ENCODE measurements around the gene SARDH.

The SARDH gene

DNA sequence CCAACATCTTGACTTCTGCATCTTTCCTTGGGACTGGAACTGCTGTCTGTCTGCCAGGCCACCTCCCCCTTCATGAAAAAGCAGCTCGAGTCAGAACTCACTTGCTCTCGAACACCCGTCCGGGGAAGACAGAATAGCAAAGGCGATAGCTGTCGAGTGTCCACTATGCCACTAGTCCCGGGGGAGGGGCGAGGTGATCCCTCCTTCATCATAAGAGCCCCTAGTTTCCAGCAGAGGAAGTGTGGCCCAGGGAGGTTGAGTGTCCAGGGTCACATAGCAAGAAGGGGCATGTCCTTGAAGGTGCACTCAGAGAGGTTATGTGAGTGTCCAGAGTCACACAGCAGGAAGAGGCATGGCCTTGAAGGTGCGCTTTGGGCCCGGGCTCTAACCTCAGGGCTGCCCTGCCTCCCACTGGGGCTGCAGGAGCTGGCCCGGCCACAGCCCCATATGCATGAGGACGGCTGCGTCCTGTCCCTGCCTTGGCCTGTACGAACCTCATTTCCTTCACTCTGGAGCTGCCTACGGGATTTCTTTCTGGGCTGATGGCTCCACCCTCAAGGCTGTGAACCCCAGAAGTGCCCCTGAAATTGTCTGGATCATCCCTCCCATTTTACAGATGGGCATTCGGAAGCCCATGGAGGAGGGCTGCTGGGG, 95.3 kb downstream of the SARDH start:
- POLR2A ChIA-PET = no interaction called here
- TF ChIP-seq SP1 (IDR thresholded peaks at IDR 0.05) = no peak
- no peak for TF ChIP-seq NFRKB (IDR thresholded peaks at IDR 0.05)
- no peak for TF ChIP-seq TARDBP (IDR thresholded peaks at IDR 0.05)
- no peak for TF ChIP-seq CTBP1 (IDR thresholded peaks at IDR 0.05; ENCODE audit: borderline replicate concordance)
- TF ChIP-seq HDGF (IDR thresholded peaks at IDR 0.05; ENCODE audit: borderline replicate concordance) = no peak
- no peak for TF ChIP-seq BHLHE40 (IDR thresholded peaks at IDR 0.05; ENCODE audit: borderline replicate concordance)
- no peak for TF ChIP-seq ARNT (IDR thresholded peaks at IDR 0.05)
- no peak for TF ChIP-seq LEF1 (IDR thresholded peaks at IDR 0.05; ENCODE audit: borderline replicate concordance)
- no peak for TF ChIP-seq FOXK2 (IDR thresholded peaks at IDR 0.05)
- no peak for TF ChIP-seq ELF4 (IDR thresholded peaks at IDR 0.05)
- TF ChIP-seq SUZ12 (IDR thresholded peaks at IDR 0.05) = no peak
- no peak for TF ChIP-seq L3MBTL2 (conservative IDR thresholded peaks at IDR 0.05)
- TF ChIP-seq, protein P1, sequence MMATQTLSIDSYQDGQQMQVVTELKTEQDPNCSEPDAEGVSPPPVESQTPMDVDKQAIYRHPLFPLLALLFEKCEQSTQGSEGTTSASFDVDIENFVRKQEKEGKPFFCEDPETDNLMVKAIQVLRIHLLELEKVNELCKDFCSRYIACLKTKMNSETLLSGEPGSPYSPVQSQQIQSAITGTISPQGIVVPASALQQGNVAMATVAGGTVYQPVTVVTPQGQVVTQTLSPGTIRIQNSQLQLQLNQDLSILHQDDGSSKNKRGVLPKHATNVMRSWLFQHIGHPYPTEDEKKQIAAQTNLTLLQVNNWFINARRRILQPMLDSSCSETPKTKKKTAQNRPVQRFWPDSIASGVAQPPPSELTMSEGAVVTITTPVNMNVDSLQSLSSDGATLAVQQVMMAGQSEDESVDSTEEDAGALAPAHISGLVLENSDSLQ (IDR thresholded peaks at IDR 0.05) = no peak
- TF ChIP-seq FOXA1 (IDR thresholded peaks at IDR 0.05) = no peak
- TF ChIP-seq ZNF384 (IDR thresholded peaks at IDR 0.05) = no peak
- TF ChIP-seq FOXM1 (IDR thresholded peaks at IDR 0.05; ENCODE audit: borderline replicate concordance) = no peak
- CTCF ChIA-PET = no interaction called here
- no peak for DNase-seq (ENCODE audit: extremely low spot score)

DNA sequence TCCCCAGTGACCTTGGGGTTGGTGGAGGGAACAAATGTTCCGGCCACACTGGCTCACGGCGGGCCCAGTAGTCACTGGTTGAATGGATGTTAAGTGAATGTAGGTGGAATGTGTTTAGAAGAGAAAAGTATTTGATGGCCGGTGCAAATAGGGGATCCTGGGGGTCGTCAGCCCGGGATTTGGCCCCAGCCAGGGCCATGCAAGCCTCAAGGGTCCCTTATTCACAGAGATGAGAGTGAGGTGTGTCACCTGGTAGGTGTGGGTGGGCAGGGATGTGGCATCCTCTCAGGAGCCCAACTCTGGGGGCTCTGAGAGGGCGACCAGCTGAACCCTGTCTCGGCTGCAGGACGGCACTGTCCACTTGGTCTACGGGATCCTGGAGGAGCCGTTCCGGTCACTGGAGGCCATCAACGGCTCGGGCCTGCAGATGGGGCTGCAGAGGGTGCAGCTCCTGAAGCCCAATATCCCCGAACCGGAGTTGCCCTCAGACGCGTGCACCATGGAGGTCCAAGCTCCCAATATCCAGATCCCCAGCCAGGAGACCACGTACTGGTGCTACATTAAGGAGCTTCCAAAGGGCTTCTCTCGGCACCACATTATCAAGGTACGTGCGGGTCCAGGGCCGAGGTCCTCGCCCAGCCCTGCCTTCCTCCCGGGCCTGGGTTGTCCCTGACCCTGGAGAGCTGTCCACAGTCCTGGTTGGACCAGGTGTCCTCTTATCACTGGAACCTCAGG, 96.1 kb downstream of the SARDH start:
- no peak for DNase-seq (ENCODE audit: extremely low spot score)
- CTCF ChIA-PET = no interaction called here
- TF ChIP-seq ELF4 (IDR thresholded peaks at IDR 0.05) (no peak), NFRKB (IDR thresholded peaks at IDR 0.05) (no peak), FOXM1 (IDR thresholded peaks at IDR 0.05; ENCODE audit: borderline replicate concordance) (no peak), ZNF384 (IDR thresholded peaks at IDR 0.05) (no peak), ARNT (IDR thresholded peaks at IDR 0.05) (no peak)
- TF ChIP-seq, protein P1 (IDR thresholded peaks at IDR 0.05) = no peak
- POLR2A ChIA-PET = no interaction called here

DNA sequence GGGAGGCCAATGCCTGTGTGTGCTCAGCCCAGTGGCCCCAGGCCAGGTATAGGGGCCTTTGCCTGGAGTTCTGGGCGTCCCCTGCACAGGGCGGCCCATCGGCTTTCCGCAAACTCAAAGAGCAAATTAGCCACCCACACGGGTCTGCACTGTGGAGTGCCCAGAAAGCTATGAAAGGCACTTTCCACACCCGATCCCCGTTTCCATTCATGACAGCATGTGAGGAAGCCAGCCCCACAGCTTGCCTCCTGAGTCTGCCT, 96.8 kb downstream of the SARDH start:
- TF ChIP-seq FOXK2 (IDR thresholded peaks at IDR 0.05) (no peak), ELF4 (IDR thresholded peaks at IDR 0.05) (no peak), FOXA1 (IDR thresholded peaks at IDR 0.05) (no peak), CTBP1 (IDR thresholded peaks at IDR 0.05; ENCODE audit: borderline replicate concordance) (no peak), BHLHE40 (IDR thresholded peaks at IDR 0.05; ENCODE audit: borderline replicate concordance) (no peak), SUZ12 (IDR thresholded peaks at IDR 0.05) (no peak), FOXM1 (IDR thresholded peaks at IDR 0.05; ENCODE audit: borderline replicate concordance) (no peak)
- TF ChIP-seq, protein P1 (IDR thresholded peaks at IDR 0.05) = no peak
- POLR2A ChIA-PET = no interaction called here
- CTCF ChIA-PET = no interaction called here
- no peak for DNase-seq (ENCODE audit: extremely low spot score)

DNA sequence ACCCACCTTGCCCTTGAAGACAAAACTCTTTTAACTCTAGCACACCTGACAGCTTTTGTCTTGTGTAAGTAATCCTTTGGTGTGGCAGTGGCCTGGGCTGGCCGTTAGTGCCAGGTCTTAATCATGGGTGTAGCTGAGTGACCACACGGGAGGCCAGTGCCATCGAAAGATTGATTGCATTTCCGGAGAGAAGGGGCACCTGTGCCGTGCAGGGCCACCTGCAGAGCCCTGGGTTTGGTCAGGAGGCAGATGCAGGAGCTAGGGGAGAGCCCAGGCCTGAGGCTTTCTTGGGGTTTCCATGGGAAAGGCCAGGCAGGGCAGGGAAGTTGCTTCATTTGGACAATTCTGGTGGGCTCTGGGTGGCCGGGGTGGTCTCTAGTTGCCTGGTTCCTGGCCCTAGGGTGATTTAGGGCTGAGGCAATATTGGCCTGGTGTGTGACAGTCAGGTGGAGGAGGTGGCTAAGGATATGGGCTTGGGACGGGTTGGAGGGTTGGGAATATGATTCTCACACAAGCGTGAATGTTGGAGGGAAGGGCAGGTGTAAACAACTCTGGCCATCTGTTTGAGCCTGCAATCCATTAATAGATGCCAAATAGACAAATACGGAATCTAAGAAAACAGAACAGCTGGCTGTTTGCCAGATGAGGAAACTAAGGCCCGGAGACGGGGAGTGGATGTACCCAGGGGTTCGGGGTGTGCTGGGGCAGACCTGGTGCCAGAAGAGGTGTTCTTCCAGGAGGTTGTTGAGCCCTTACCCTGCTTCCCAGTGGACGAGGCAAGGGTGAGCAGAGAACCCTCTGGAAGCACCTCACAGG, 97.4 kb downstream of the SARDH start:
- no peak for TF ChIP-seq LEF1 (IDR thresholded peaks at IDR 0.05; ENCODE audit: borderline replicate concordance)
- TF ChIP-seq ARNT (IDR thresholded peaks at IDR 0.05) = no peak
- TF ChIP-seq NFRKB (IDR thresholded peaks at IDR 0.05) = no peak
- no peak for TF ChIP-seq FOXA1 (IDR thresholded peaks at IDR 0.05)
- no peak for TF ChIP-seq BHLHE40 (IDR thresholded peaks at IDR 0.05; ENCODE audit: borderline replicate concordance)
- no peak for TF ChIP-seq ELF4 (IDR thresholded peaks at IDR 0.05)
- no peak for TF ChIP-seq HDGF (IDR thresholded peaks at IDR 0.05; ENCODE audit: borderline replicate concordance)
- no peak for TF ChIP-seq FOXK2 (IDR thresholded peaks at IDR 0.05)
- TF ChIP-seq FOXM1 (IDR thresholded peaks at IDR 0.05; ENCODE audit: borderline replicate concordance) = no peak
- TF ChIP-seq, protein P1 (IDR thresholded peaks at IDR 0.05) = no peak
- TF ChIP-seq SUZ12 (IDR thresholded peaks at IDR 0.05) = no peak
- no peak for TF ChIP-seq TARDBP (IDR thresholded peaks at IDR 0.05)
- no peak for TF ChIP-seq CTBP1 (IDR thresholded peaks at IDR 0.05; ENCODE audit: borderline replicate concordance)
- TF ChIP-seq SP1 (IDR thresholded peaks at IDR 0.05) = no peak
- no peak for TF ChIP-seq ZNF384 (IDR thresholded peaks at IDR 0.05)
- TF ChIP-seq L3MBTL2 (conservative IDR thresholded peaks at IDR 0.05) = no peak
- ChIA-PET CTCF (no interaction called here), POLR2A (no interaction called here)
- no peak for DNase-seq (ENCODE audit: extremely low spot score)

DNA sequence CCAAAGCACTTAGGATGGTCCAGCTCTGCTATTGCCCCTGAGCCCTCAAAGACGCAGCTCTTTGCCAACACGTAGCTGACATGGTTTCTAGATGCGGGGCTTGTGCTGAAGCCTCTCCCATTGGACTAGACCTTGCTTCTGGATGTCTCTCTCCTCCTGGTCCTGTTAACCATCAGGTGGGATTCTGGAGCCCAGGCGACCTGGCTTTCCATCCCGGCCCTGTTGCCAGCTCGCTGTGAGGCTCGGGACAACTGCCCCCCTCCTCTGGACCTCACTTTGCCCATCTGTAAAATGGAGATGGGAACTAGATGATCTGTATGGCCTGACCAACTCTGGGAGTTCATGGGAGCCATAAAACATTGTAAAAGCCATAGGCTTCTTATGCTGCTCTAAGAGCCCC, 98.0 kb downstream of the SARDH start:
- ChIA-PET POLR2A (no interaction called here), CTCF (no interaction called here)
- no peak for TF ChIP-seq NFRKB (IDR thresholded peaks at IDR 0.05)
- TF ChIP-seq L3MBTL2 (conservative IDR thresholded peaks at IDR 0.05) = no peak
- TF ChIP-seq BHLHE40 (IDR thresholded peaks at IDR 0.05; ENCODE audit: borderline replicate concordance) = no peak
- no peak for TF ChIP-seq ZNF384 (IDR thresholded peaks at IDR 0.05)
- TF ChIP-seq LEF1 (IDR thresholded peaks at IDR 0.05; ENCODE audit: borderline replicate concordance) = no peak
- no peak for TF ChIP-seq HDGF (IDR thresholded peaks at IDR 0.05; ENCODE audit: borderline replicate concordance)
- no peak for TF ChIP-seq ELF4 (IDR thresholded peaks at IDR 0.05)
- TF ChIP-seq ARNT (IDR thresholded peaks at IDR 0.05) = no peak
- no peak for TF ChIP-seq SUZ12 (IDR thresholded peaks at IDR 0.05)
- no peak for TF ChIP-seq CTBP1 (IDR thresholded peaks at IDR 0.05; ENCODE audit: borderline replicate concordance)
- TF ChIP-seq, protein P1 (IDR thresholded peaks at IDR 0.05) = no peak
- TF ChIP-seq TARDBP (IDR thresholded peaks at IDR 0.05) = no peak
- TF ChIP-seq SP1 (IDR thresholded peaks at IDR 0.05) = no peak
- TF ChIP-seq FOXA1 (IDR thresholded peaks at IDR 0.05) = no peak
- TF ChIP-seq FOXM1 (IDR thresholded peaks at IDR 0.05; ENCODE audit: borderline replicate concordance) = no peak
- no peak for TF ChIP-seq FOXK2 (IDR thresholded peaks at IDR 0.05)
- DNase-seq (ENCODE audit: extremely low spot score) = no peak

Measured in HEK293T (cell line).